NCI-H345 treated with DMSO at 0.1 percent for 48 hours (cell line): ENCODE measurements around the gene KIF26A.

Experiments used
- DNase-seq: peaks from one replicate; lab custom pipeline; 2025; ENCODE audit not compliant: unreplicated experiment; lab: John Stamatoyannopoulos, UW

KIF26A gene

DNA sequence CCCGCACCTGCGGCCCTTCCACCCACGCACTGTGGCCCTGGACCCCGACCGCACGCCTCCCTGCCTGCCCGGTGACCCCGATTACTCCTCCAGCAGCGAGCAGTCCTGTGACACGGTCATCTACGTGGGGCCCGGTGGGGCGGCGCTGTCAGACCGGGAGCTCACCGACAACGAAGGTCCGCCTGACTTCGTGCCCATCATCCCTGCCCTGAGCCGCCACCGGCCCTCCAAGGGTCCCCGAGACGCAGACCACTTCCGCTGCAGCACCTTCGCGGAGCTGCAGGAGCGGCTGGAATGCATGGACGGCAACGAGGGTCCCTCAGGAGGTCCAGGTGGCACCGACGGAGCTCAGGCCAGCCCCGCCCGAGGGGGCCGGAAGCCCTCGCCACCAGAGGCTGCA, 36.7 kb downstream of the KIF26A start:
- DNase-seq = no peak

DNA sequence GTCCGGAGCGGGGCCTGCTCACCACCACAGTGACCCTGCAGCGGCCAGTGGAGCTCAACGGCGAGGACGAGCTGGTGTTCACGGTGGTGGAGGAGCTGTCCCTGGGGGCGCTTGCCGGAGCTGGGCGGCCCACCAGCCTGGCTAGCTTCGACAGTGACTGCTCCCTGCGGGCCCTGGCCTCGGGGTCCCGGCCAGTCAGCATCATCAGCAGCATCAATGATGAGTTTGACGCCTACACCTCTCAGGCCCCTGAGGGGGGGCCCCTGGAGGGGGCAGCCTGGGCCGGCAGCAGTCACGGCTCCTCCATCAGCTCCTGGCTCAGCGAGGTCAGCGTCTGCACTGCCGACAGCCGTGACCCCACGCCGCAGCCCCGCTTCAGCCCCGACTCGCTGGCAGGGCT, 37.4 kb downstream of the KIF26A start:
- no peak for DNase-seq

DNA sequence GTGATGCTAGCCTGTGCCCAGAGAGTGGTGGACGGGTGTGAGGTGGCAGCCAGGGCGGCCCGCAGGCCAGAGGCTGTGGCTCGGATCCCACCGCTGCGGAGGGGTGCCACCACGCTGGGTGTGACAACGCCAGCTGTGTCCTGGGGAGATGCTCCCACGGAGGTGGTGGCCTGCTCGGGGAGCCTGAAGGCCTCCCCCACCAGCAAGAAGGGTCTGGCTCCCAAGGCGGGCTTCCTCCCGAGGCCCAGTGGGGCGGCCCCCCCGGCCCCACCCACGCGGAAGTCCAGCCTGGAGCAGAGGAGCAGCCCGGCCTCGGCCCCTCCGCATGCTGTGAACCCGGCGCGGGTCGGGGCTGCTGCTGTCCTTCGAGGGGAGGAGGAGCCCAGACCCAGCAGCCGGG, 38.2 kb downstream of the KIF26A start:
- no peak for DNase-seq

DNA sequence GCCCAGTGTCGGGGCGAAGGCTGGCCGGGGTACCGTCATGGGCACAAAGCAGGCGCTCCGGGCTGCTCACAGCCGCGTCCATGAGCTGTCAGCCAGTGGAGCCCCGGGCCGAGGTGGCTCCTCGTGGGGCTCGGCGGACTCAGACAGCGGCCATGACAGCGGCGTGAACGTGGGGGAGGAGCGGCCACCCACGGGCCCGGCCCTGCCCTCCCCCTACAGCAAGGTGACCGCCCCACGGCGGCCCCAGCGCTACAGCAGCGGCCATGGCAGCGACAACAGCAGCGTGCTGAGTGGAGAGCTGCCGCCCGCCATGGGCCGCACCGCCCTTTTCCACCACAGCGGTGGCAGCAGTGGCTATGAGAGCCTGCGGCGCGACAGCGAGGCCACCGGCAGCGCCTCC, 39.0 kb downstream of the KIF26A start:
- no peak for DNase-seq

DNA sequence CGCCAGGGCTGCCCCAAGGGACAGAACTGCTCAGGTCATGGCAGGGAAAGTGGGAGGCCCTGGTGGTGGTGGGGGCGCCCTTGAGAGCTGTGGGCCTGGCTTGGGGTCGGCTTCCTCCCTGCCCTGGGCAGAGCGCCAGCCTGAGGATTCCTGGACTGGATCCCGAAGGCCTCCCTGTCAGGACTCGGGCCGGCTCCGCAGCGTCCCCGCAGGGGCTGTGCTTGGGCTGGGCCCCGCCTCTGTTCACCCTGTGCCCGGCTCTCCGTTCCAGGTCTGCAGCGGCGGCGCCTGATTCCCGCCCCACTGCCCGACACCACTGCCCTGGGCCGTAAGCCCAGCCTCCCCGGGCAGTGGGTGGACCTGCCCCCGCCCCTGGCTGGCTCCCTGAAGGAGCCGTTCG, 39.9 kb downstream of the KIF26A start:
- DNase-seq = no peak

DNA sequence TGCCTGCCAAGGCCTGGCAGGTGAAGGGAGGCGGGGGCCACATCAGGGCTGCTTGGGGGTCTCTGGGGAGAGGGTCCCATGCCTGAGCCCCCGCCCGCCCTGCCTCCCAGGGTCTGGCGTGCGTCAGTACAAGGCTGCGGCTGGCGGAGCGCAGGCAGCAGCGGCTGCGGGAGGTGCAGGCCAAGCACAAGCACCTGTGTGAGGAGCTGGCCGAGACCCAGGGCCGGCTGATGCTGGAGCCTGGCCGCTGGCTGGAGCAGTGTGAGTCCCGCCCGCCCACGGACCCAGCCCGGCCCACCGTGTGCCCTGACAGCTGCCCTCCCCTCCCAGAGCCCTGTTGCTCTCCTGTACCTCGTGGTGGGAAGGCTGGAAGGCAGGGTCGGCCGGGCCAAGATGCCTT, 40.7 kb downstream of the KIF26A start:
- DNase-seq = no peak

DNA sequence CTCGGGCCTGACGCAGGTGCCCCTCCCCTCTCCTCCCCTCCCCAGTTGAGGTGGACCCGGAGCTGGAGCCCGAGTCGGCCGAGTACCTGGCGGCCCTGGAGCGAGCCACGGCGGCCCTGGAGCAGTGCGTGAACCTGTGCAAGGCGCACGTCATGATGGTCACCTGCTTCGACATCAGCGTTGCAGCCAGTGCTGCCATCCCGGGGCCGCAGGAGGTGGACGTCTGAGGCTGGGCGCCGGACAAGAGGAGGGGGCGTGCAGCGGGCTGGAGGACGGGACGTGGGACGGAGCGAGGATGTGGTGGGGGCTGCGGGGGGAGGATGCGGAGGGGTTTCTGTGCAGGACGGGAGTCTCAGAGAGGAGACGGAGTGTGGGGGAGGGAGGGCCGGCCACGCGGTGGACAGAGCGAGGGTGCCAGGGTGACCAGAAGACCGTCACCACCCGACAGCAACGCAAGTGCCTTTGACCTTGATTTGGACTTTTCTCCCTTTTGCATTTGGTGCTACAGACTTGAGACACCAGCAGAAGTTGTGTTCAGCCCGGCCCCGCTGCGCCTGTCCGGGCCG, 41.3 kb downstream of the KIF26A start:
- no peak for DNase-seq

DNA sequence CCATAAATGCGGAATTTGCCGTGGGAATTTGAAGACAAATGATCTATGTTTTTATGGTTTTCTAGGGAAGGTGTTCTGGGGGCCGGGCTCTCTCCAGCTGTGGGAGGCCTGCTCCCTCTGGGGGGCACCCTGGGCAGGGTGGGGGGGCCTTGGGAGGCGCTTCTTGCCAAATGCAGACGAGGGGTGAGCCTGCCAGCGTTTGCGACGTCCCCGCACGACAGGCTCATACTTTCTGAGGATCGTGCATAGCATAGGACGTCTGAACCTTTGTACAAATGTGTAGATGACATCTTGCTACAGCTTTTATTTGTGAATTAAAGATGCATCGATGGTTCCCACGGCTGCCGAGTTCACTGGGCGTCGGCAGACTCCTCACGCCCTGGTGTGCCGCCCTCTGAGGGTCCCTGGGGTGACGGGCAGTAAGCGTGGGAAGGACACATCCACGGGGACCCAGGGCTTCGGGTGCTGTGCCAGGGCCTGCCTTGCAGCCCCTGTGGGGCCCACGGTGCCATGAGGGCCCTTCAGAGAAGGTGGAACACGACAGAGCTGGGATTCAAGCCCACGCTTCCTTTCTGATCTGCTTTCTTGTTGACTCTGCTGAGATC, 42.3 kb downstream of the KIF26A start:
- no peak for DNase-seq

DNA sequence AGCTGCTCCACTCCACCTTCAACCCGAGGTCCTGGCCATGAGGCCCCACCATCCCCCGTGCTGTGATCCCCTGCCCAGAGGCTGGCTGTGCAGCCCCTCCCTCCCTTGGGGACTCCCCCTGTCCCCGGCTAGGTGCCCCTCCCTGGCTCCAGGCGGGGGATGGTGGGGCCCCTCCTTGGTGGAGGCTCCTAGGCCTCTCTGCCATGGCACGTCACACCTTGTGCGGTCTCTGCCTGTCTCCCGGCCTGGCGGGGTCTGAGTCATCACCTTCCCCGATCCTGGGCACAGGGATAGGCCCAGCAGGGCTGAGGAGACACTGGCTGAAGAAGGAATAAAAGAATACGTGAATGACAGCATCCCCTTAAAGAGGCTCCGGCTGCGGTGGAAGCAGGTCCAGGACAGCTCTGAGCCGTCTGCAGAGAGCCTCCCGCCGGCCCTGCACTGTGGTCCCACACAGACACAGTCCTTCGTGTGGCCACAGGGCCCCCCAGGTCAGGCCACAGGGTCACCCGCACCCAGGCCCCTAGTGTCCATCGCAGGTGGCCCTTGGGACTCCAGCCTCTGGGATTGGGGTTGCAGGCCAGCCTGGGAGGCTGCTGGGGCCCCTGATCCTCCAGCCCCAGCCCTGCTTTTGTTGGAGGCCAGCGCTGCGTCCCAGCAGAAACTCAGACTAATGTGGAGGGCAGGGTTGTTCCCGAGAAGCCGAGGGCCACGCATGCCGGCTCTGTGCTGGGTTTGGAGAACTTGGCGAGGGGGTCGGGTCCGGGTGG, 43.6 kb downstream of the KIF26A start:
- no peak for DNase-seq

DNA sequence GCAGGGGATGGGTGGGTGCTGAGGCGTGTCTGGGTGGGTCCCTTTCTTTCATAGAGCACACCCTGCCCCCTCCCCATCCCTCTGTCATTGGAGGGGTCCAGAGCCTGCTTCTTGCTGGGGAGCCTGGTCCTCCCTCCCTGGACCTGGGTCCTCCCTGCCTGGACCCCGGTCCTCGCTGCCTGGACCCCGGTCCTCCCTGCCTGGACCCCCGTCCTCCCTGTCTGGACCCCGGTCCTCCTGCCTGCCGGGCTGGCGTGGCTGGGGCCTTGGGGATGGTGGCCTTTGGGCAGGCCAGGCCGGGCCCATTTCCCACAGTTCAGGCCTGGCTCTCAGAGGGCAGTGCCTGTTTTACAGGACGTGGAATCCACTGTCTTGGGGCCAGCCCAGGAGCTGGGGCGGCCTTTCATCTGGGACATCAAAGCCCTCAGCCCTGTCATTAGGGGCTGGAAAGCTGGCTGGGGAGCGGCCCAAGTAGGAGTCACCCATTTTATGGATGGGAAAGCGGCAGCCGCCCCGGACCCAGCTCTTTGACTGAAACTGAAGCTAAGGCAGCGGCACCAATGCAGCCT, 44.6 kb downstream of the KIF26A start:
- DNase-seq = no peak

DNA sequence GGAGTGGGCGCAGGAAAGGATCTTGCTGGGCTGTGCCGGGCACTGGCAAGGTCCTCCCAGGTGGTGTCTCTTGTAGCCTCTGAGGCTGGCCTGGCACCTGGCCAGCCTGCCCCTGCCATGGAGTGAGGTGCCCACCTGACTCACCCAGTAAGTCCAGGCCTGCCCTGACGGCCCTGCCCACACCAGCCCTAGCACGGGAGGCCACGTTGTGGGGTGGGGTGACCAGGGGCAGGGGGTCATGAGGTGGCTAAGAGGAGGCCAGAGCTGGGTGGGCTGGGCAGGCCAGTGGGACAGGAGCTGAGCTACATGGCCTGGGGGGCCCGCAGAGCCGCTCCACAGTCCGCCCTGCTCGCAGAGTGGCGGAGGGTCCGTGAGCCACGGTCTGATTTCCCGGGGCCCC, 45.4 kb downstream of the KIF26A start:
- DNase-seq = no peak

DNA sequence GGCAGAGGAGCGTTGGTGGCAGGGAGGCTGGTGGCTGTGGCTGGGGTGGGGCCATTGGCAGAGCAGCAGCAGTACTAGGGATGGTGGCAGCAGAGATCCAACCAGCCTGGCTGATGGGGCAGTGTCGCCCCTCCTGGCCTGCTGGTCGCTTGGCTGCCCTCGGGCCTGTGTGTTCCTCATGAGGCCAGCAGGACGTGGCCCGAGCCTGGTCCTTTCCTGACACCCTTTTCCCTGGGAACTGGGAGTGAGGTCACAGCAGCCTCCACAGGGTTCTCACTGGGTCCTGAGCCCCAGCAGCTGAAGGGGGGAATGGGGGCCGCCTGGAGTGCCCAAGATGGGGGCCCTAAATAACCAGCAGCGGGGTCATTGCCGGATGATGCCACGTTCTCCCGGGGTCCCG, 46.1 kb downstream of the KIF26A start:
- DNase-seq = no peak

DNA sequence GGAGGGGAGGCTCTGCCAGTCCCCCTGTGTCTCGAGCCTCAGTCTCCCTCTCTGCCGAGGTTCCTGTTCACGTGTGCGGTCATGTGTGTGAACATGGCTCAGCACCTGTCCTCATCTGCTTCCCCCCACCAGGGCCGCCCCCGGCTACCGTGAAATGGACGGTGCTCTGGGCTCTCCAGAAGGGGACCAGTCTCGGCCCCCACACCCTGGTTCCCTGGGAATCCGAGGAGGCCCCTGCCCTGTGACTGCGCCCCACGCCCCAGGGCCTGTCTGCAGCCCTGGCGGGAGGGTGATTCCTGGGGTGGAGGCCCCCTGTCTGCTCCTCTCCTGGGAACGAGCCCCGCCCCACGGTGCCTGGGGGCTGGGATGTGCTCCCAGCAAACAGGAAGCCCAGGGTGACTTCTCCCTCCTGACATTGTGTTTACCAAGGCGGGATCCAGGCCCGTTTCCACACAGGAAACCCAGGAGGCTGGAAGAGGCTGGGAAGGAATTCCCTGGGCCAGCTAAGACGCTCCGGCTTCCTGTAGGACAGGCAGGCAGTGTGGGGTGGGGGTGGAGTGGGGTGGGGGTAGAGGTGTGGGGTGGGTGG, 46.6 kb downstream of the KIF26A start:
- no peak for DNase-seq

DNA sequence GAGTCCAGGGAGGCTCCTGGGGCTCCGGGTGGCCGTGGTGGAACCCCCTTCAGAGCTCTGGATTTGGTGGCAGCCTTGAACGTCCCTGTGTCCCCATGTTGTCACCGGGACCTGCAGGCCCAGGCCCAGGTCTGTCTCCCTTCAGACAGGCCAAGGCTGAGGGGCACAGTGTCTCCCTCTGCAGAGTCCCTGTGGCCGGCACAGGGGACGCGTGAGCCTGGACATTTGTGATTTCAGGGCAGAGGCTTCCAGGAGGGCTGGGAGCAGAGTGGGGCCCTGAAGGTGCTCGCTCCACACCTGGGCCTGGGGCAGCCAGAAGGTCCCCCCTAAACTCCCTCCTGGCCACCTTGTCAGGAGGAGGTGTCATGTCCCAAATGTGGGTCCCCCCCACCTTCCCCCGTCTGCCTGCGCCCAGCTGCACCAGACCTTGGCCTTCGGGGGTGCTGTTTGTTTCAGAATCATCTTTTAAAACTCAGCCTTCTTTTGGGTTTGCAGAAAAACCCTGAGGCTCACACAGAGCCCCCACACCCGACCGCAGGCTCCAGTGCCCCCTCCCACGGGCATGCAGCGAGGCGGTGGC, 47.6 kb downstream of the KIF26A start:
- no peak for DNase-seq

DNA sequence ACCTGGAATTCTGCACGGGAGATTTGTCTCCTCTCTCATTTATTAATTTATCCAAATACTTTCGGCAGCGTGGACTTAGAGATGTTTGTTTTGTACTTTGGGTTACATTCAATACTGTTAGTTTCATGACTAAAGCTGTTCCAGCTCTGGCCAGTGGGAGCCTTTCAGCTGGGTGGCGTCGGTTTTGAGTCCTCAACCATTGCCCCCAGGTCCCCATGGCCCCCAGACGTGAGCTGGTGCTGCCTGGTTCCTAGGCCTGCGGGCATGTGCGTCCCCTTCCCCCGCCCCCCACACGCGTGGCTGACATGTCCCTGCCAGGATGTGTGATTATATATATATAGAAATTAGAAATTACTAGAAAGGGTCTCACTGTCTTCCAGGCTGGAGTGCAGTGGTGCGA, 48.2 kb downstream of the KIF26A start:
- no peak for DNase-seq

DNA sequence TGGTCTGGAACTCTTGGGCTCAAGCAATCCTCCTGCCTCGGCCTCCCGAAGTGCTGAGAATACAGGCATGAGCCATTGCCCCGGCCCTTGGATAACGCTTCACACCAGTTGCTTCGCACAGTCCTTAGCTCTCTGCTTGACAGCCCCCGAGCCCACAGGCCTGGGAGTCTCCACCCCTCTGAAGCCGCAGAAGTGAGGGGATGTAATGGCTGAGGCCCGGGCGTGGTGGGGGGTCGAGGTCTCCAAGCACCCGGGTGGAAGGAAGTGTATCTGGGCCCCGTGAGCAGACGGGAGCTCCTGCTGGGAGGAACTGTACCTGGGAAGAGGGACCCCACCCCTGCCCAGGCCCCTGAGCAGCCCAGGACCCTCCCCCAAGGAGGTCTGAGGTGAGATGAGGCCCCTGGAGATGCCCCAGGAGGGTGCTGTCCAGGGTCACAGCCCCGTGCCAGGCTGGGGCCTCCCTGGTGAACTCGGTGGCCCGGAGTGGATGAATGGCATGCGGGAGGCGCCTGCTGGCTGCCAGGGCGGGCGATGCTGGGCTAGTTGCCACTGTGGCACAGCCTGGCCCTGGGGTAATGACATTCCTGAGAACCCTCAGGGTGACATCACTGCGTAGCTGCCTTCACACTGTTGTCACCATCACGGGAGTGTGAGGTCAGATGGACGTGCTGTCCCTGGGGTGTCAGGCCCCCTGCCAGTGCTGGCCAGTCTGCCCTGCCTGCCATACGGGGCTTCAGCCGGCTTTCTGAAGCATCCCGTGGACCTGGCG, 48.9 kb downstream of the KIF26A start:
- no peak for DNase-seq

DNA sequence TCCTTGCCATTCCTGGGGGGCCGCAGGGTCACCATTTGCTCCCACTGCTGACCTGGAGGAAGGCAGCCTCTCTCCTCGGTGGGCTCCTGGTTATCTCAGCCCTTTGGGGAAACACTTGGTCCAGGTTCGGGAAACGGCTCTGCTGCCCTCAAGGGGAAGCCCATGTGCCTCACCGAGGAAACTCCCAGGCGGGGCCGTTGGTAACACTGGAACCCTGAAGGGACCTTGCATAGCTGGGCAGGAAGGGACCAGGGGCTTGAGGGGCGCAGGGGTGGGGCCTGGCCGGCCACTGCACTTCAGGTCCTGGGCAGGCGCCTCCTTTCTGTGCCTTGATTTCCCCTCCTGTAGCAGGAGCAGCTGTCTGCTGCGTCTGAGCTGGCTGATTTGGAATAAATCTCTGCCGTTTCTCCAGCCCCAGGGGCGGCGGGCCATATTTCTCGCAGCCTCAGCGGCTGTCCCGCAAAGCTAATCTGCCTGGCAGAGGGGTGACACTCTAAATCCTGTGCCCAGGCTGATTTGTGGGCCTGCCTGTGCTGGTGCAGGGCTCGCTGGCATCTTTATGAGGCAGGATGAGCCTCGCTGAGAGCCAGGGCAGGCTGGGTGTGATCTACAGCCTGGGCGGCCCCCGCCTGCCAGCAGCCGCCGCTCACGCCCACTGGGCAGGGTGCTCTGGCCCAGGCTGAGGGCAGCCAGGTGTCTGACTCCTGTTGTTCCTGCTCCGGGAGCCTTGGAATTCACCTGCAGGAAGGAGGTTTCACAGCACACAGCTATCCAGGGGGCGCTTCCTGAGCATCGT, 49.7 kb downstream of the KIF26A start:
- no peak for DNase-seq

DNA sequence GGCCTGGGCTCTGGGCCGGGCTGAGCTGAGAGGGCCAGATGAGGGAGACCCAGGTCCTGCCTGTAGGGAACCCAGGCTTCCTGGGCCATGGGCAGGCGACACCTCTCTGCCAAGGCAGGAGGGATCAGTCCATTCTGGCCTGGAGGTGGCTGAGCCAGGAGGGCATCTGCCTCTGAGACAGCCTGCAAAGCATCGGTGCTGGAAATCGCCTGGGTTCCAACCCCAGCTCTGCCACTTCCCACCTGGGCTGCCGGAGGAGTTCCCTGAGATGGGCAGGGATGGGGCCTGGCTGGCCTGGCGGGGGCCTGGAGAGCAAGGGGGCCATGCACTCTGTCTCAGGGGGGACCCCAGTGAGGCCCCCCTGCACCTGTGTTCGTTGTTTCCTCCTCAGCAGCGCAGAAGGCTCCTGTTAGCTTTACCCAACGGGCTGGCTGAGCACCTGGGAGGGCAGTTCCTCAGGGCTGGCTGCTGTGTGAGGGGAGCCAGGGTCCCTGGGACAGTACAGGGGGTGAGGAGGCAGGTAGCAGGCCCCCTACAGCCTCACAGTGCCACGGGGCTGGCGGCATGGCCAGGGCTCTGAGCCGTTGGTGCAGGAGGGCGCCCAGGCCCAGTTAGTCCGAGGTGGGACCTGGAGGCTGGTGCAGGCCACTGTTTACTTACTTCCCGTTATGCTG, 50.5 kb downstream of the KIF26A start:
- no peak for DNase-seq

DNA sequence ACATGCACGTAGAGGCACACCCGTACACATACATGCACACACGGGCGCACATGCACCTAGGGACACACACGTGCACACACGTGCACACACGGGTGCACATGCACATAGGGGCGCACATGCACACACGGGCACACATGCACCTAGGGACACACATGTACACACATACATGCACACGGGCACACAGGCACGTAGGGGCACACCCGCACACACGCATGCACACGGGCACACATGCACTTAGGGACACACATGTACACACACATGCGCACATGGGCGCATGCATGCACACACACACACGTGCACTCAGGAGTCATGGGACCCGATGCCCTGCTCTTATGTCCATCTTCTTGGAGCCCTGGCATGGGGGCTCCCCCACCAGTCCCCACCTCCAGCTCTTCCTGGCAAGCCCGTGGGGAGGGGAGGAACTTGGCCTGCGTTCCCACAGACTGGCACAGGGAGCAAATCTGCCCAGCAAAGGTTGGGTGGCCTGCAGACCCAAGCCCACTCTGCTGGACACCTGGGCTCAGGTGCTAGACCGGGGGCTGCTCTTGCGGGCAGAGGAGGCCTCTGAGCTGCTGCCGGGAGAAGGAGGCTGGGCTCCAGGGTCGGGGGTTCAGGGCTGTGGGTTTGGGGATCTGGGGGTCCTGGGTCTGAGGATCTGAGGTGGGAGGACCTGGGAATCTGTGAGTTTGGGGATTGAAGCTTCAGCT, 51.4 kb downstream of the KIF26A start:
- DNase-seq = no peak
